Measurements from ENCODE around the gene CRHBP. TPM values are rescaled to one million over a fixed set of nuclear protein-coding genes. Genes with fewer than 3 reads are reported as not detected.

CRHBP gene
- total RNA-seq, 1 donor, result not detected

DNA sequence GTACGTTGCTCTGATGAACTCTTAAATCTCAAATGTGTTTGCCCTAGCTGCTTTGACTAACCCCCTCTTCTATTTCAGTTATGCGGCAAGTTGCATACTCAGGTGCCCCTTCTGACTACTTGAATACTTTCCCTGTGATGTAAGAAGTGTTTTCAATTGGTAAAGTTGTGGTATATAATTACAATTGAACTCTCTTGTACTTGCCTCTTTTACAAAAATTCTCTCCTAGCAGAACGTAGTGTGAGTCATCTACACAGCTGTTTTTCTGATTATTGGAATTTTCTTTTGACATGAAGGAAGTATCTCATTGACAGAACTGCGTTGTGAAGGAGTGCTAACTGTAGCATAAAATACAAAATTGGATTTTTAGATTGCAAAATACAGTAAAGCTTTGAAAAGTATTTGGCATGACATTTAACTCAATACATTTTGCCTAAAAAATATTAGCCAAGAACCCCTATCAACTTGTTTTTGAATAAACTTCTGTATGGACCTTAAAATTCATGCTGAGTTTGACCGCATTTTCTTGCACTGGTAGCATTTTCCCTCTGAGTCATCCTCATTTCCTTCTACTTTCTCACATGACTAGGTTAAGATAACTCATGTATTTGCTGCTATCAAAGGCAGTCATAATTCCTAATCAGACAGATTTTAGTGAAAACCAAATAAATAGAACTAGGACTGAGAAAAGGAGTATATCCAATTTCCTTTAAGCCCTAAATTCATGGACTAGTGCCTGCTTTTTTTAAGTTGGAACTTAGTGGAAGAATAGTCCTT, 6.3 kb downstream of the CRHBP start:
- no peak for TF ChIP-seq CTCF (IDR thresholded peaks at IDR 0.05; ENCODE audit: extremely low read depth, low read depth, low read length)
- Histone ChIP-seq H3K4me1 (ENCODE audit: insufficient read depth, low read length) (peaks cover 12% of the 10 kb centered on the region), H3K36me3 (ENCODE audit: insufficient read depth, low read length) (no peaks in the 10 kb centered on the region), H3K4me3 (ENCODE audit: insufficient read depth, low read length) (no peak overlapping the region), H4K20me1 (ENCODE audit: insufficient read depth, low read length) (no peaks in the 10 kb centered on the region), H3K27me3 (ENCODE audit: insufficient read depth, low read length) (peaks cover 45% of the 10 kb centered on the region), H2AFZ (ENCODE audit: low read length) (no peak overlapping the region), H3K4me2 (ENCODE audit: insufficient read depth, low read length) (peak overlapping the region; percentile 18), H3K9me3 (ENCODE audit: low read depth, low read length) (no peaks in the 10 kb centered on the region), H3K27ac (ENCODE audit: low read depth, low read length) (no peak overlapping the region), H3K79me2 (ENCODE audit: insufficient read depth, low read length) (no peaks in the 10 kb centered on the region)
- DNase-seq (ENCODE audit: insufficient read length, low spot score, missing footprints), result peak; percentile 86

DNA sequence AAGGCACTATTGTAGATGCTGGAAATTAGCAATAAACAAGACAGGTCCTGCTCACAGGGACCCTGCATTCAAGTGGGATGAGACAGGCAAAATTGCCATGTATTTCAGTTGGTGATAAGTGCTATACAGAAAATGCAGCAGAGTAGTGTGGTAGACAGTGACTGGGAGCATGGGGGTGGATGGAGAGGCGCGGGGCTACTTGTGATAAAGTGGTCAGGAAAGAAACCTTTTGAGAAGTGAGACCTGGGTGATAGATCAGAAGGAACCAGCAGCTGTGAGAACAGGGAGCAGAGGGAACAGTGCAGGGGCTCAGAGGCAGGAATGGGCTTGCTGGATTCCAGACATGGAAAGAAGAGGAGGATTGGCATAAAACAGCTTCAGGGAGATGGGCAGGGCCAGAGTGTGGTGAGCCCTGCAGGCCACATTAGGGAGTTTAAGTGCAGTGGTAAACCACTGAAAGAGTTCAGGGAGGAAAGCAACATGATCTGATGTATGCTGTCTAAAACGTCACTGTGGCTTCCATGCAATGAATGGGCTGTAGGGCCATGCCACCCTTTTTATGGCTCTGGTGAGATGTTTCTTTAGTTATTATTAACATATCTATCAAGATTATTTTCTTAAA, 7.3 kb downstream of the CRHBP start:
- no peaks in the 10 kb centered on the region for H4K20me1 ChIP-seq (ENCODE audit: insufficient read depth, low read length)
- H3K36me3 ChIP-seq (ENCODE audit: insufficient read depth, low read length), result no peaks in the 10 kb centered on the region
- H3K4me1 ChIP-seq (ENCODE audit: insufficient read depth, low read length), result peaks cover 12% of the 10 kb centered on the region
- no peak overlapping the region for H3K4me2 ChIP-seq (ENCODE audit: insufficient read depth, low read length)
- no peaks in the 10 kb centered on the region for H3K9me3 ChIP-seq (ENCODE audit: low read depth, low read length)
- H3K4me3 ChIP-seq (ENCODE audit: insufficient read depth, low read length), result no peak overlapping the region
- H2AFZ ChIP-seq (ENCODE audit: low read length), result peak overlapping the region; percentile 17
- H3K79me2 ChIP-seq (ENCODE audit: insufficient read depth, low read length), result no peaks in the 10 kb centered on the region
- peaks cover 40% of the 10 kb centered on the region for H3K27me3 ChIP-seq (ENCODE audit: insufficient read depth, low read length)
- H3K27ac ChIP-seq (ENCODE audit: low read depth, low read length), result no peak overlapping the region
- peak; percentile 50 for DNase-seq (ENCODE audit: insufficient read length, low spot score, missing footprints)
- no peak for TF ChIP-seq CTCF (IDR thresholded peaks at IDR 0.05; ENCODE audit: extremely low read depth, low read depth, low read length)

GRCh38 chr5:76964060-76964459, 11.2 kb downstream of the CRHBP start:
- H3K4me1 ChIP-seq (ENCODE audit: insufficient read depth, low read length), result peaks cover 5% of the 10 kb centered on the region
- peak; percentile 57 for DNase-seq (ENCODE audit: insufficient read length, low spot score, missing footprints)

More at GRCh38 chr5:76964060-76964459, 11.2 kb downstream of the CRHBP start:
- no peak overlapping the region for H3K27ac ChIP-seq (ENCODE audit: low read depth, low read length)
- H3K36me3 ChIP-seq (ENCODE audit: insufficient read depth, low read length), result no peaks in the 10 kb centered on the region
- H3K4me3 ChIP-seq (ENCODE audit: insufficient read depth, low read length), result no peak overlapping the region
- no peaks in the 10 kb centered on the region for H4K20me1 ChIP-seq (ENCODE audit: insufficient read depth, low read length)
- TF ChIP-seq CTCF (IDR thresholded peaks at IDR 0.05; ENCODE audit: extremely low read depth, low read depth, low read length), result no peak
- H3K27me3 ChIP-seq (ENCODE audit: insufficient read depth, low read length), result peaks cover 46% of the 10 kb centered on the region
- no peaks in the 10 kb centered on the region for H3K79me2 ChIP-seq (ENCODE audit: insufficient read depth, low read length)
- no peaks in the 10 kb centered on the region for H3K9me3 ChIP-seq (ENCODE audit: low read depth, low read length)
- no peak overlapping the region for H3K4me2 ChIP-seq (ENCODE audit: insufficient read depth, low read length)
- no peak overlapping the region for H2AFZ ChIP-seq (ENCODE audit: low read length)
